HL-60/S4 treated with retinoic acid at 250 ng/mL for 4 days and 3 days (cell line): ENCODE data around the gene LCOR.
"Not testable (repeated sequence)": the region's sequence is repeated elsewhere in the genome, so short reads cannot be mapped to it uniquely, and the experiment has no call there.

Source experiments
- in situ Hi-C: fragments of 300-500 bp; cut with MboI; formaldehyde crosslinking; loops from 2 replicates; pipeline ENCODE4 v1.7.0; 2022; ENCODE audit warnings: low sequenced_read_pairs

Gene LCOR

GRCh38 chr10:96835899-96836298 is 3.8 kb downstream of the LCOR start:
- in situ Hi-C loops: no loop called here

DNA sequence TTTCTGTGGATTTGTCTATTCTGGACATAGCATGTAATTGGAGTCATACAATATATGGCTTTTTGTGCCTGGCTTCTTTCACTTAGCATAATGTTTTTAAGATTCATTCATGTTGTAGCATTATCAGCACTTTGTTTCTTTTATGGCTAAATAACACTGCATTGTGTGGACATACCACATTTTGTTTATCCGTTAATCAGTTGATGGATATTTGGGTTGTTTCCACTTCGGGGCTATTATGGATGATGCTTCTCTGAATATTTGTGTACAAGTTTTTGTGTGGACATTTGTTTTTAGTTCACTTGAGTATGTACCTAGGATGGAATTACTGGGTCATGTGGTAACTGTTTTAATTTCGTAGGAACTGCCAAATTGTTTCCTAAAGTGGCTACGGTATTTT is 6.4 kb downstream of the LCOR start:
- in situ Hi-C loops: no loop called here

GRCh38 chr10:96840841-96841518 is 8.9 kb downstream of the LCOR start:
- in situ Hi-C loops: no loop called here

- in situ Hi-C loops: no loop called here
These were observed 11.0 kb downstream of the LCOR start for GRCh38 chr10:96842896-96843723.

- in situ Hi-C loops: no loop called here
These were observed 11.7 kb downstream of the LCOR start for GRCh38 chr10:96843823-96844222.

DNA sequence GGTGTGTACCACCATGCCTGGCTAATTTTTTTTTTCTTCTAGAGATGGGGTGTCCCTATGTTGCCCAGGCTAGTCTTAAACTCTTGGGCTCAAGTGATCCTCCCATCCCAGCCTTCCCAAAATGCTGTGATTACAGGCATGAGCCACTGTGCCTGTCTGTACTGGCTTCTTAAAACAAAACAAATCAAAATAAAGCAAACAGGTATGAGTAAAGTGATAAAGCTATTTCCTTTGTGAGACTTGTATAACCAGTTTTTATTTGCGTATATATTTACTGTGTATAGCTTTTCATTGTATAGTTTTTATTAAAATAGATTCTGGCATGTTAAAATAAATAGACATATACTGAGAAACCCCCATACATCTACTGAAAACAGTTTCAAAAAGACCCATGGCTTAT is 14.3 kb downstream of the LCOR start:
- in situ Hi-C loops: no loop called here

DNA sequence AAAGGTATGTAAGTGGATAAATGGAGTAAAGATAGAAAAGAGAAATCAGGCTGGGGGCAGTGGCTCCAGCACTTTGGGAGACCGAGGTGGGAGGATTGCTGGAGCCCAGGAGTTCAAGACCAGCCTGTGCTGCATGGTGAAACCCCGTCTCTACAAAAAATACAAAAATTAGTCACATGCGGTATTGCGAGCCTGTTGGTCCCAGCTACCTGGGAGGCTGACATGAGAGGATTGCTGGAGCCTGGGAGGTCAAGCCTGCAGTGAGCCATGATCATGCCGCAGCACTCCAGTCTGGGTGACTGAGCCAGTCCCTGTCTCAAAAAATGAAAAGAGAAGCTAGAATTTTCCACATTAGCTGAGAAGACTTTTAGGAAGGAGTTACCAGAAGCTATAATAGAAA is 14.8 kb downstream of the LCOR start:
- in situ Hi-C loops: no loop called here

GRCh38 chr10:96847356-96847755 is 15.3 kb downstream of the LCOR start:
- in situ Hi-C loops: not testable (repeated sequence)

DNA sequence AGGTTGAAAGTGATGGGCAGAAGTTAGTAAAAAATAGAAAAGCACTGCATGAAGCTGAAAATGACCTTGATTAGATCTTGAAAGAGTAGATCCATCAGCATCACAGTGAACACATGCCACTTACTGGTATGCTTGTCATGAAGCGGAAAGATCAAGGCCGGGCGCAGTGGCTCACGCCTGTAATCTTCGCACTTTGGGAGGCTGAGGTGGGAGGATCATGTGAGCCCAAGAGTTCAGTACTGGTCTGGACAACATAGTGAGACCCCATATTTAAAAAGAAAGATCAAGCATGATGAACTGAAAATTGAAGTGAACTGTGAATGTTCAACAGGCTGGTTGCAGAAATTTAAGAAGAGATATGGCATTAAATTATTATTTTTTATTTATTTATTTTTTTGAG is 18.0 kb downstream of the LCOR start:
- in situ Hi-C loops: no loop called here

GRCh38 chr10:96850825-96851224 is 18.7 kb downstream of the LCOR start:
- in situ Hi-C loops: no loop called here

- in situ Hi-C loops: no loop called here
These were observed 19.2 kb downstream of the LCOR start for GRCh38 chr10:96851281-96851680.

GRCh38 chr10:96856317-96856716 is 24.2 kb downstream of the LCOR start:
- in situ Hi-C loops: no loop called here

DNA sequence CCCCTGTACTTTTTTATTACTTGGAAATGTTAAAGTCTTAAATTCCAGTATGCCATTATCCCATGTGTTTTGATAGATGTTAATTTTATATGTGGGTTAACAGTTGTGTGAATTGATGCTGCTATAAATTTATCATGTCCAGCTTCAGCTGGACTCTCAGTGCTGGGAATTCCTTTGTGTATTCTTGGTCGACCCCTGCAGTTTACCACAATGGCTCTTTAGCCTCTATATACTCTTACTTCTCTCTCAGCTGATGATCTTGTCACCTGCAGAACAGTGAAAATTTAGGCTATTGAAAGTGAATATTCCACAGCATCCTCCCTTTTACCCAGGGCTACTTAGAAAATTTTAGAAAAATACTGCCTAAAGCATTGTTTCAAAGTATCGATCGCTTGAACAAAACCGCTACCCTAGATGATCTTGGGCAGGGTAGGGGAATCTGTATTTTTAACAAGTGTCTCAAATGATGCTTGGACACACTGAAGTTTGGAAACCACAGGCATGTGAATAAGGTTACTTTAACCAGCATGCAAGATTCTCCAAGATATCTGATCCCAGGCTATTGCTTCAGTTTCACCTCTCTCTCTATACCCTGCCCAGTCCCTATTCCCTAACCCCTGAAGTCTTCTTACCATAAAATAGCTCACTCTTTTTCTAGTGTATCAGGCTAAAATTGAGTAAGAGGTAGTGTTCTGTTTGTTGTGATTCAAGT is 25.4 kb downstream of the LCOR start:
- in situ Hi-C loops: no loop called here

DNA sequence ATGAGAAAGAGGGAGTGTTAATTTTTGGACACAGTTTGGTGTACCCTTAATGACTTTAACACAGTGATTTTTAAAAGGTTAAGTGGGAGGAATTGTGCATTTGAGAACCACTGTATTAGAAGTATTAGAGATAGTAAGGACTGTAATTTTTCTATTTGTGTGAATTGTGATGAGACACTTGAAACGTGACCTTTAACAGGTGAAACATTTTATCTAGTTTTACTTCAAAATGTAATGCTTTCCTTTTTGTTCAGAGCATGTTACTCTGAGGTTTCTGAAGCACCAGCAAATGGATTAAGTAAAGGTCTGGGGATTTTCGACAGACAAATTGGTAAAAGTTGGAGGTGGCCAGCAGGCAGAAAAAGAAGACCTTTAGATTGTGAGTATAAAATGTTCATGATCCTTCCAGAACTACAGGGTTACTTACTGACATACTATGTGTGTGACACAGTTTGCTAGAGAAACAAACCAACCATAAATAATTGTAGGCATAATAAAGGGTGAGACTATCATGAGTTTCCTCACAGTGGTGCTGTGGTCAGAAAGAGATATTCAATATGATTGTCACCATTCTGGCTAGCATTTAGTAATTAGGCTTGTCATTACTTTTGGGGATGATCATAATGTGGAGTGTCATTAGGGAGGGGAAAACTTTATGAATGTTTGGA is 26.1 kb downstream of the LCOR start:
- in situ Hi-C loops: no loop called here

GRCh38 chr10:96858706-96859050 is 26.6 kb downstream of the LCOR start:
- in situ Hi-C loops: no loop called here

DNA sequence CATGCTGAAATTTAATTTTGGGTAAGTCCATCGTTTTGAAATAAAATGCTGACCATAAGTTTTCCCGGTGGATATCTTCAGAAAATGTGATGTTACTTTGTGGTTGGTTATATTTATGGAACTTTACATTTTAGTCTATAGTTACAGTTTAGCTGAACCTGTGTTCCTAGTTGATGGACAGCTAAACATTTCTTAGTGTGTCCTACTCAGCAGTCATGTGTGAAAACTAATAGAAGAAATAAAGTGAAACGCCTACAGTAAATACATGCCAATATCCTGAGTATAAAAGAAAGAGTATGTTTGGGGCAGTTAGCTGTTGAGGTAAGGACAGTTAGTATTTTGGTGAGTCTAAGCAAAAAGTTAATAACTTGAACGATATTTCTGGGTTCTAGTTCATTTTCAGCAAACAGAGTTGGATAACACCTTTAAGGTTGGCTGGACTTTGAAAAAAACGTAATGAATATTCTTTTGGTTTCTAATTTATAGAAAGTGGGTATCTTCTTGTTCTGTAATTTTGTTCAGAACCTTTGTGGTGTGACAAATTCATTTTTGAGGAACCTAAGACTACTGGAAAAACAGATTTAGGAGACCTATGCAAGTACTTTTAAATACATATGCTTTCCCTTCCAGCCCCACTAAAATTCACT is 28.7 kb downstream of the LCOR start:
- in situ Hi-C loops: no loop called here

DNA sequence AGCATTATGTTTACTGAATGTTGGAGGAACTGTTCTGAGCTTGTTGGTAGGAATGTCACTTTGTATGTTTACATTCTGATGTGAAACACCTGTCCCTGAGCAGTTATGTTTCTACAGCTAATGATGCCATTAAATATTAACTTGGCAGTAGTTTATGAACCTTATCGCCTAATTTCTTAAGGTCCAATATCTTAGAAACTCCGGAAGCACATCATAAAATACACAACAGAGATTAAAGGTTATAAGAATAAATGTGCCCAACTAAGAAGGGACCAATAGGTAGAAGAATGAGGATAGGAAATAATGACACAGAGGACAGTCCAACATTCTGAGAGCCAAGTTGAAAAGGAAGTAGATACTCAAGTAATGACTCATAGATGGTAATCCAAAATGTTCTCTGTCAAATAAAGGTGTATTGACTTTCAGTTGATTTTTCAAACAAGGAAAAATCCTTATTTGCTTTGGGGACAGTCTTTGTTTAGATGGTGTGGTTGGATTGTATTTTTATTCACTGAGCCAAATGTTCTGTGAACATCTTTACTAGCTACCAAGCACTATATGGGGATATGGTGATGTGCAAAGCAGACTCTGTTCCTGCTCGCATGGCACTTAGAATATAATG is 31.9 kb downstream of the LCOR start:
- in situ Hi-C loops: no loop called here

DNA sequence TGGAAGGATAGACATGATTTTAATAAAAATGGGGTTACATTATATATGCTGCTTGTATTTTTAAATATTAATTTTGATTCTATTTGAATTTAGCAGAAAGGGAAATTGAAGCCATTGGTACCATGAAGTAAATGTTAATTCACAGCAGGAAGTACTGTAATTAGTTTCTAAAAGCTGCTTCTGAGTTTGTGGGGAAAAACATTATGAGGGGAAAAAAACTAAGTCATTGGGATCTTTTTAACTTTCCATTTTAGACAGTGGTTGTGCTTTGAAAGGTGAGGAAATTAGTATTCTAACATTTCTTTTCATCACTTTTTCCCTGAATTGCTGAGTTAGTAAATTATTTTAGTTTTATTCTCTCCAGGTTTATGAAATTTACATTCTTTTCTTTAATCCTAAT is 41.0 kb downstream of the LCOR start:
- in situ Hi-C loops: no loop called here

DNA sequence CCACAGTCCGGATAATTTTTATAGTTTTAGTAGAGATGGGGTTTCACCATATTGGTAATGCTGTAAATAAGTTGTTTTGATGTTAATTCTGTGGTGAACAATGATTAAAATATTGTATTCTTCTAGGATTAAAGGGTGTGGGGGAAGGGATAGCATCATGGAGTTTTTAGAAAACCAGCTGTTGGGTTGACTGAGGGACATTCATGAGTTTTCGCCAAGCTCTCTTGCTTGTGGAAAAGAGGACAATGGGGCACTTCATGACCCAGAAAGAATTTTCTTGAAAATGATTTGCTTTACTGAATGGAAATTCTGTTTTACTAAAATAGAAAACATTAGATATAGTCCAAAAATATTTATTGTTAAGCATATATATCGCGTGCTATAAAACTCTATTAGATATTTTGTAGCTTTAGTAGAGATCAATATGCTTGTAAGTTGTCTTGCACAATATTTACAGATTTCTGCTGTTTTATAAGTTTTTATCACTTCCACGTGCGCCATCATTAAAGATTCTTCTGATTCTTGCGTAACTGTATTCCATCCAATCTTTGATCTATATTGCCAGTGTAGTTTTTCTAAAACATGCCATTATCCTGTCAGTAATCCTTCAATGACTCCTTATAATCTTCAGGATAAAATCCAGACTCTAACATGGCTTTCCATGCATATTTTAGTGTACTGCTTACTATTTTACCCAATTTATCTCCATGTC is 41.8 kb downstream of the LCOR start:
- in situ Hi-C loops: no loop called here

DNA sequence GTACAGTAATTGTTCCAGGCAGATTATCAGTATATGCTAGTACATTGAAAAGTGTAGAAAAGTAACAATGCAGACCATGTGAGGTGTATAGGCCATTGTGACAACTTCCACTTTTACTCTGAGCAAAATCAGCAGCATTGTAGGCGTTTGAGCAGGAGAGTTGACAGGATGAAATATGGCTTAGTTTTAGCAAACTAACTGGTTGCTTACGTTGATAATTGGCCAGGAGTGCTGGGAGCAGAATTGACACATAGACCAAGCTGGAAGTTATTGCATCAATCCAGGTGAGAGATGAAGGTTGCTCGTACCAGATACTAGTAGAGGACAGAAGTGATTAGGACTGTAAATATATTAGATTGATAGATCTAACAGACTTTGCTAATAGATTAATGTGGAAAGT is 46.0 kb downstream of the LCOR start:
- in situ Hi-C loops: no loop called here
